SHP77 treated with DMSO at 0.1 percent for 48 hours (cell line): ENCODE measurements around the gene RRH.
"Not testable (repeated sequence)": the region's sequence is repeated elsewhere in the genome, so short reads cannot be mapped to it uniquely, and the experiment has no call there.

Source experiments
- DNase-seq: peaks from one replicate; lab custom pipeline; 2025; lab: John Stamatoyannopoulos, UW

The RRH gene

DNA sequence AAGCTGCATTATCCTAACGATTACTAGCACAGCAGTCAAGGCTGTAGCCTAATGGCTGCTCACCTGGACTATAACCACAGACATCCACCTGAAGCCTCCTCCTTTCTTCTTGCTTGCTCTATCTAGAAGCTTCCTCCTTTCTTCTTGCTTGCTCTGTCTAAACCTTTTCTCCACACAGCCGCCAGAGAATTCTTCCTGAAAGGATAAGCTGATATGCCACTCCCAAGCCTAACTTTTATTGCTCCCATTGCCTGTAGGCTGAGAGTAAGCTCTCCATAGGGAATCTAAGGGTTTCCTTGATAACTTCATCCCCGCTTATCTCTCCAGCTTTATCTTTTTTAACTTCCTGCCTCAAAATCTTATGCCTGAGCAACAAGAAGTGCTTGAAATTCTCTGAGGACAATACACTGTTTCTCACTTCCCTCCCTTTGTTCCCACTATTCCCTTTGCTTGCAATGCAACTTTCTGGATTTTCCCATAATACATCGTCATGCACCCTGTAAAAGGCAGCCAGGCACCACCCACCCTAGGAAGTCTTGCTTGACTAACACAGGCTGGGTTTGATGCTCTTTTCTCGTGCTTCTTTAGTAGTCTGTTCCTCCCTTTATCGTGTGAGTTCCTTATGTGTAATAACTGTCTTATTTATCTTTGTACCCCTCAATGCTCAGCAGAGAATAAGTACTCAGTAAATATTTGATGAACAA lies 18.8 kb downstream of the RRH start:
- no peak for DNase-seq

GRCh38 chr4:109847896-109848442 lies 20.2 kb downstream of the RRH start, which contains the start of gene LRIT3:
LRIT3 (plus strand) TSS chr4:109848107; CDS start chr4:109848202, 95 bp downstream.
- DNase-seq = no peak

- DNase-seq = no peak
Observed at GRCh38 chr4:109848501-109848900, 20.7 kb downstream of the RRH start.

DNA sequence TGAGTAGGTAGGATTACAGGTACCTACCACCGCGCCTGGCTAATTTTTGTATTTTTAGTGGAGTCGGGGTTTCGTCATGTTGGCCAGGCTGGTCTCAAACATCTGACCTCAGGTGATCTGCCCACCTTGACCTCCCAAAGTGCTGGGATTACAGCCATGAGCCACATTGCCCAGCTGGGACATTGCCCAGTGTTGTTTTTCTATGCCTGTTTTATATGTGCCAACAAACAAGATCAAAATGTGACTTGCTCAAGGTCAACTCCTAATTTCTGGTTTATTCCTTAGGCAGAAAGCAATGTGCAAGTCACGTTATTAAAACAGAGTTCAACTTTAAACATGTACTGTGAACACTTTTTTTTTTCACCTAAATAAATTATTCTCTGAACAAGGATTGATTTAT lies 22.8 kb downstream of the RRH start:
- DNase-seq = no peak

GRCh38 chr4:109859426-109860300 lies 31.9 kb downstream of the RRH start:
- DNase-seq = not testable (repeated sequence)

DNA sequence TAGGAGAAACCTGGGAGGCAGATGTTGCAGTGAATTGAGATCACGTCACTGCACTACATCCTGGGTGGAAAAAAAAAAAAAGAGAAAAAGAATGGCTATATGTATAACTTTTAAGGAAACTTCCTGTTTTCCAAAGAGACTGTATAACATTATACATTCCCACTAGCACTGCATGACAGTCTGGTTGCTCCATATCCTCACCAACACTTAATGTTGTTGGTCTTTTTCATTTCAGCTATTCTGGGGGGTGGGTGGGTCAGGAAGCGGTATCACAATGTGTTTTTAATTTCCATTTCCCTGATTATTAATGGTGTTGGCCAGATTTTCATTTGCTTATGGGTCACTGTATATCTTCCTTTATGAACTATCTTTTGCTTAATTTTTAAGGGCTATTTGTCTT lies 33.5 kb downstream of the RRH start:
- DNase-seq = no peak

DNA sequence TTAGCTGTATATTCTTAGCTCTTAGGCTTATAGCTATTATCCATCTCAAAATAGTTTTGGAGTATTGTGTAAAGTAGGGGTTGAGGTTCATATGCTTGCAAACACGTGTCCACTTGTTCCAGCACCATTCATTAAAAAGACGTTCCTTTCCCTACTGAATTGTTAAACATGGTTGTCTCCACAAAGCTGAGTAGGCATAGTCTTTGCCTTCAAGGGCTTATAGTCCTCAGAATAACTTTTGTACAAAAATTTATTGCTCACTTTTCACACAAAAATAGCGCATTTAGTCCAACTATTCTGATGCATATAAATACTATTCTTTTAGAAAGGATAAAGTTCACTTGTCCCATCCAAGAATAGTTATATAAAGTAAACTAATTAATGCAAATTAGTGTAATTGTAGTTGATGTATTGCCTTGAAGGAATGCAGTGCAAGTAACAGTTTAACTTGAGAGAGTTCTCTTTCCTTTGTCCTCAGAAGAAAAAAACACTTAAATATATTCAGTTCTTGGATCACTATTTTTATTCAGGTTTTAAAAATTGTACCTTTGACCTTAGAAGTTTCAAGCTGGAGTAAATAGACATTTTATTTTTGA lies 34.2 kb downstream of the RRH start:
- DNase-seq = no peak

DNA sequence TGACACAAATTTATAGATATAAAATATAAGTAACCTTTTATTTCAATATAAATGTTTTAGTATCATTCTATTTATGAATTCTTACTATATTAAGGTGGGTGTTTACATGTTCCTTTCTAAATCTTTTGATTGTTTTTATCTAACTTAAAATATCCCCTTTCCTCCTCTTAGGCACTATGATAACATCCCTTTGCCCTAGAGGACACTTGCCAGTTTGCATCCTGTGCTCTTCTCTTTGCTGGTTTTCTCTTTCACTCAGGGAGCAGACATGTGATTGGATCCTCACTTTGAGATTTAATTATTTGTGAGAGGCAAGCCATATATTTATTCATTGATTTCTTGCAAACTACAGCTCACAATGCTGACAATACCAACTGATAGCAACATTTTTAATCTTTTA lies 36.4 kb downstream of the RRH start:
- DNase-seq = no peak

- no peak for DNase-seq
Observed at GRCh38 chr4:109870061-109870460, 42.3 kb downstream of the RRH start.

GRCh38 chr4:109872065-109872464 lies 44.3 kb downstream of the RRH start:
- no peak for DNase-seq

DNA sequence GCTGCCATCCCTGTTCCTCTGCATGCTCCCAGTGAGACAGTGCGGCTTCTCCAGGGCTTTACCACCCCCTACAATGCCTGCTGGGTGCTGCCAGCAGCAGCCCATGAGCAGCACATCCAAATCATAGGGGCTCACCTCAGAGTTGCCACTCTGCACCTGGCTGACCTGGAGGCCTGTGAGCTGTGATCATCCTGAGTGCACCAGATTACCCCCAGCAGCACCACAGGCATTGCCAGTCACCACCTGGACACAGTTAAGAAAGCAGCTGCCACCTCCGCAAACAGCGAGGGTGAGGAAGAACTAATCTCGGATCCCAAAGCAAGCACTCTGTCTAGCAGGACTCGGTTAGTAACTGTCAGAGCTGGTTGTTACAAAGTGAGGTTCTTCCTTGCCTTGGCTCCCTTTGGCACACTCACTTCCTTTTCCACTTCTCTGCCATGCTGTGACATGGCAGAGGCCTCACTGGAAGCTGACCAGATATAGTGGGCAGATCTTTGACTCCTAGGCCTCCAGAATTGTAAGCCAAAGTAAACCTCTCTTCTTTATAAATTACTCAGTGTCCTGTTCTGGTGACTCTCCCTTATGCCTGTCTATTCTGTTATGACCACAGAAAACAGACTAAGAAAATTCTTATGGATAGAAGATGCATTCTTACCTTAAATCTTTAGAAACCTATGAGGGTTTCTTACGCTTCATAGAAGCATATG lies 45.3 kb downstream of the RRH start:
- DNase-seq = no peak

DNA sequence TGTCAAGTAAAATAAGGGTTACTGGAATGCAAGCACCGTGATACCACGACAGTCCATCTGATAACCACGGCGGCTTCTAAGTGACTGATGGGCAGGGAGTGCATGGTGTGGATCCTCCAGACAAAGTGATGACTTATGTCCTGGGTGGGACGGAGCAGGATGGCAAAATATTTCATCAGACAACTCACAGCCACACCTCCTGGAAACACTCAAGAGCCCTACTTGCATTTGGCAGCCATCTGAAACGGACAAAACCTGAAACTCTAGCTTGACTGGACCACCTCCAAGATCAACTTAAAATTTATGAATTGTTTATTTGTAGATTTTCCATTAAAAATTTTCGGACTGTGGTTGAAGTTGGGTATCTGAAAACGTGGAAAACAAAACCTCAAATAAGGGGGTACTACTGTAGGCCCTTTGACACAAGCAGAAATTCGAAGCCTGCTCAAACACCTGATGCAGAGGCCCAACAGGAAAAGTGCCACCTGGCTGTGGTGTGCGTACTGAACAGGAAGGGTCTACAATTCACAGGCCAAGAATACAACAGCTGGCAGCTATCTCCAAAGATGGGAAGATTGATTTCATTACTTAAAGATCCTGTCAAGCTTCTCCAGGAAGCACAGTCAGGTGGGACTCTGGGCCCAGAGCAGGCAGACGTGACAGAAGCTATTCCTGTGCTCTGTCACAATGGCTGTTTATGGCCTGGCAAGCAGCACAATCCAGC lies 46.2 kb downstream of the RRH start:
- no peak for DNase-seq

GRCh38 chr4:109875106-109875505 lies 47.3 kb downstream of the RRH start:
- no peak for DNase-seq

GRCh38 chr4:109875553-109875952 lies 47.8 kb downstream of the RRH start:
- DNase-seq = not testable (repeated sequence)

DNA sequence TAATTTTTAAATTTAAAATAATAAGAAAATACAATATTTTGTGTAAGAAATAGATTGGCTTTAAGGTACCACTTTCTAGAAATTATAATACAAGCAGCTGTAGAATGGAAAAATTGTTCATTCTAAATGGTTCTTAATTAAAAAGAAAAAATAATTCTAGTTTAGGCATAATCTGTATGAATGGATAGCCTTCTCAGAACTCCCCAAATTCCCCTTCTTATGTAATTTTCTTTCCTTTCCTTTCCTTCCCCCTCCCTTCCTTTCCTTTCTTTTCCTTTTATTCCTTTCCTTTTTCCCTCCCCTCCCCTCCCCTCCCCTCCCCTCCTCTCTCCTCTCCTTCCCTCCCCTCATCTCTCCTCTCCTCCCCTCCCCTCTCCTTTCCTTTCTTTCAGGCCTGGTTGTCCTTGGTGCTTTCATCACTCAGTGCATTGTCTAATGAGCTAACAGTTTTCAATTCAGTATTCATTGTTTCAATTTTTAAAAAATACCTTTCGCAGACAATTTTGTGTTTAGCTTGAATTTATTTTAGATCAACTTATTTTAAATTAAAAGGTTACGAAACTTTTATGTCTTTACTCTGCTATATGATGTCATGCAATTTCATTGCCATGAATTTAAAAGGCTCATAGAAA lies 49.0 kb downstream of the RRH start:
- DNase-seq = no peak

- no peak for DNase-seq
Observed at GRCh38 chr4:109877400-109877799, 49.6 kb downstream of the RRH start.

- DNase-seq = no peak
Observed at GRCh38 chr4:109878355-109878754, 50.6 kb downstream of the RRH start.

DNA sequence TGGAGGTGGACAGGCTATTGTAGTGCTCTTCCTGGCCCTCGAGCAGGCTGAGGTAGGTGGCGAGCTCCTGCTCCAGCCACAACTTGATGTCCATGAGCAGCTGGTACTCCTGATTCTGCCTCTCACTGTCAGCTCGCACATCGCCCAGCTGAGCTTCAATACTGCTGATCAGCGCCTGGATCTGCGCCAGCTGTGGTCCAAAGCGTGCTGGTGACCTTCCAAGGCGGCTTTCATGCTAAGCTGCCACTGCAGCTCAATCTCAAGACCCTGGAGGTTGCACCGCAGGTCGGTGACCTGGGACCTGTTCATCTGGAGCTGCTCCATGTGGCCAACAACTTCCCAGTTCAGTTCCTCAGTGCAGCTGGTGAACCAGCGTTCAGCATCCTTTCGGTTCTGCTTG lies 51.3 kb downstream of the RRH start:
- peak; percentile 8 for DNase-seq

DNA sequence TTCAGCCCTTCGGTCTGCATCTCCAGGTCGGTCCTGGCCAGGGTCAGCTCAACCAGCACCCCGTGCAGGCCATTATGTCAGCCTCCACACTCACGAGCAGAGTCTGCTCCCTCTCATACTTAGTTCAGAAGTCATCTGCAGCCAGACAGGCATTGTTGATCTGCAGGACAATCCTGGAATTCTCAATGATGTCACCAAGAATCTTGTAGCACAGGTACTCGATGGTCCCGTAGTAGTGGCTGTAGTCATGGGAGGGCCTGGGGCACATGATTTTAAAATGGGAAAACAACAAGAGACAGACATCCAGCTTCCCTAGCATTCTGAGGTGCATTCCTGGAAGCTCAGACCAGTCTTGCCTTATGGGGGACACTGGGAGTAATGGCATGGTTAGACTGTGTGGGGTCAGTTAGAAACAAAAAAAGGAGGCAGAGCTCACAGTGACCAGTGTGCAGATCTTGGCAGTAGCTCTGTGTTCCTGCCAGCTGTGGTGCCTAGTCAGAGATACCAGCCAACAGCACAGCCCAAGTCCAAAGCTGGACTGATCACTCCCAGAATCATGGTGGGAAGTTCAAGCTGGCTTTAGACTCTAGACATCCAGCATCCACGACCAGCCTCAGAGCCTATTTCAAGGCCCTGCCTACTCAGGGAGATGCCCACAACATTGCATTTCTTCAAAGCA lies 52.0 kb downstream of the RRH start:
- no peak for DNase-seq

DNA sequence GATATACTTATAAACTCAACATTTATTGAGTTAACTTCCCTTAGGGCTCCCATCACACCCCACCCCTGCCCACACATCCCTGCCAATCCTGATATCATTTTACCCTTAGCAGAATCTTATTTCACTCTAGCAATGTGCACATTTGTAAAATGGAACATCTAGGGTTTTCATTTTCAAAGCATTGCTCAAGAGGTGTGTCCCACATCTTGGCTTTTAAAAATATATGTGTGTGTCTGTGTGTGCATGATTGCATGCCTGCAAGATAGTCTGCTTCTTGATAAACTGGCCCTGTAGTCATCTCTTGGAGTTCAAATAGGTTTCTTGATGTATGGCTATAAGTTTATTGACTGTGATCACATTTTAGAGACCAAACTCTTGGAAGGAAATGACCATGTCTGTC lies 58.5 kb downstream of the RRH start:
- no peak for DNase-seq
